NB4 (cell line): ENCODE results near the gene SMIM1.

Source experiments
- POLR2A ChIP-seq: IDR thresholded peaks from 2 replicates; pipeline ENCODE4 v1.6.1; 2011; ENCODE audit warnings: mild to moderate bottlenecking; ENCODE audit not compliant: insufficient read length; ENCODE audit errors: extremely low read depth
- TF ChIP-seq, protein P1 (sequence below): IDR thresholded peaks from one replicate; pipeline ENCODE4 v1.5.1; 2012; ENCODE audit warnings: low read depth, low read length

DNA sequence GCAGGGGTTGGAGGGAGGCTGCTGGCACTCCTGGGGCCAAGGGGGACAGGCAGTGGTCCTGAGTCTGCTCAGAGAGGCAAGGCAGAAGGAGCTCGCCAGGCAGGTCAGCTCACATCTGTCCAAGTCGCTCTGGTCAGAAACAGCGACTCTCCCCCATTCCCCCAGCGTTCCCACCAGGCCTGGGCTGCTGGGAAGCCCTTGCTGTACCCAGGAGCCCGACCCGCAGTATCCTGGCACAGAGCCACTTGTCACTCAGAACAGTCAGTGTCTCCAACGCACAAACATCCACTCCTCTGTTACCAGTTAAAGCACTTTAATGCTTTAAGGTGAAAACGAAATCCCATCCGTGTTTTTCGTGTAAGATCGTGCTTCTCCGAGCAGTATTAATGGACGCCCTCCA is 36.9 kb upstream of the SMIM1 start:
- TF ChIP-seq POLR2A = no peak
- TF ChIP-seq, protein P1, sequence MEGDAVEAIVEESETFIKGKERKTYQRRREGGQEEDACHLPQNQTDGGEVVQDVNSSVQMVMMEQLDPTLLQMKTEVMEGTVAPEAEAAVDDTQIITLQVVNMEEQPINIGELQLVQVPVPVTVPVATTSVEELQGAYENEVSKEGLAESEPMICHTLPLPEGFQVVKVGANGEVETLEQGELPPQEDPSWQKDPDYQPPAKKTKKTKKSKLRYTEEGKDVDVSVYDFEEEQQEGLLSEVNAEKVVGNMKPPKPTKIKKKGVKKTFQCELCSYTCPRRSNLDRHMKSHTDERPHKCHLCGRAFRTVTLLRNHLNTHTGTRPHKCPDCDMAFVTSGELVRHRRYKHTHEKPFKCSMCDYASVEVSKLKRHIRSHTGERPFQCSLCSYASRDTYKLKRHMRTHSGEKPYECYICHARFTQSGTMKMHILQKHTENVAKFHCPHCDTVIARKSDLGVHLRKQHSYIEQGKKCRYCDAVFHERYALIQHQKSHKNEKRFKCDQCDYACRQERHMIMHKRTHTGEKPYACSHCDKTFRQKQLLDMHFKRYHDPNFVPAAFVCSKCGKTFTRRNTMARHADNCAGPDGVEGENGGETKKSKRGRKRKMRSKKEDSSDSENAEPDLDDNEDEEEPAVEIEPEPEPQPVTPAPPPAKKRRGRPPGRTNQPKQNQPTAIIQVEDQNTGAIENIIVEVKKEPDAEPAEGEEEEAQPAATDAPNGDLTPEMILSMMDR = no peak
